ENCODE results near the gene KRT35. TPM values are rescaled to one million over a fixed set of nuclear protein-coding genes. Genes with fewer than 3 reads are reported as not detected.

Gene KRT35
- total and polyA plus RNA-seq, 10 of the 15 experiments (the other 5 are each of a cell fraction or from before 2014, with no cell fraction given), result not detected

- CTCF ChIA-PET, result interaction anchor here (0.7 to 1.3 kb wide), 2 partner anchors 11 to 267 kb away, joined by 3 read pairs; no protein-coding TSS in a partner anchor
Measured at GRCh38 chr17:41451154-41451728, 29.7 kb downstream of the KRT35 start.

More at GRCh38 chr17:41451154-41451728, 29.7 kb downstream of the KRT35 start:
- DNase-seq (ENCODE audit: low read depth, low spot score), result no peak
- no peaks in the 10 kb centered on the region for H3K9me3 ChIP-seq (replicated peaks; ENCODE audit: control insufficient read depth, insufficient read depth, low read length)
- H4K20me1 ChIP-seq (ENCODE audit: control insufficient read depth, insufficient read depth), result no peaks in the 10 kb centered on the region
- peaks cover 0 to 1% of the 10 kb centered on the region in 2 experiments; a peak in 1 of 4 replicates for H3K27me3 ChIP-seq (replicated peaks in 1 of 2; ENCODE audit: control insufficient read depth in 2 of 2, insufficient read depth in 2 of 2, low read length in 1 of 2)
- ChIA-PET RAD21 (ENCODE audit: unreplicated experiment) (no interaction called here), SMC1A (ENCODE audit: uncharacterized antibody, unreplicated experiment) (no interaction called here), POLR2A (no interaction called here)
- no peaks in the 10 kb centered on the region for H3K4me1 ChIP-seq (ENCODE audit: control insufficient read depth, insufficient read depth, low read length)
- H2AFZ ChIP-seq (ENCODE audit: control insufficient read depth, low read depth, low read length), result no peak overlapping the region
- FAIRE-seq, result no peak
- intact Hi-C loops (cut with micrococcal nuclease; ENCODE audit: unreplicated experiment), result no loop called here
- no peak overlapping the region for H3K9ac ChIP-seq (ENCODE audit: control insufficient read depth, insufficient read depth, low read length)
- no peak overlapping the region for H3K4me3 ChIP-seq
- no peak for TF ChIP-seq NBN (IDR thresholded peaks at IDR 0.05)
- no peak for TF ChIP-seq BCL3 (IDR thresholded peaks at IDR 0.05; ENCODE audit: borderline replicate concordance, insufficient read depth, low read depth, low read length, poor library complexity, severe bottlenecking)
- no peak for TF ChIP-seq CHD1 (IDR thresholded peaks at IDR 0.05; ENCODE audit: low read depth, low read length)
- TF ChIP-seq YY1 (IDR thresholded peaks at IDR 0.05; ENCODE audit: low read depth, low read length), result no peak
- TF ChIP-seq JUNB (IDR thresholded peaks at IDR 0.05), result no peak
- TF ChIP-seq IRF4 (IDR thresholded peaks at IDR 0.05; ENCODE audit: low read depth, low read length), result no peak
- TF ChIP-seq SP1 (IDR thresholded peaks at IDR 0.05; ENCODE audit: low read depth, low read length), result no peak
- no peak for TF ChIP-seq MEF2A (IDR thresholded peaks at IDR 0.05; ENCODE audit: insufficient read depth, low read depth, low read length)
- TF ChIP-seq RUNX3 (IDR thresholded peaks at IDR 0.05; ENCODE audit: low read length), result no peak
- no peak for TF ChIP-seq FOXM1 (IDR thresholded peaks at IDR 0.05; ENCODE audit: low read depth, low read length)
- no peak for TF ChIP-seq HDAC6 (IDR thresholded peaks at IDR 0.05; ENCODE audit: unreplicated experiment)
- no peak for TF ChIP-seq IRF3 (IDR thresholded peaks at IDR 0.05)
- TF ChIP-seq RB1 (IDR thresholded peaks at IDR 0.05; ENCODE audit: borderline replicate concordance), result no peak
- TF ChIP-seq CUX1 (IDR thresholded peaks at IDR 0.05; ENCODE audit: insufficient replicate concordance, low read depth, low read length), result no peak
- no peak for TF ChIP-seq NFXL1 (IDR thresholded peaks at IDR 0.05; ENCODE audit: borderline replicate concordance)
- H3K79me2 ChIP-seq (ENCODE audit: control insufficient read depth, insufficient read depth, low read length), result no peaks in the 10 kb centered on the region
- in situ Hi-C loops (cut with MboI), result no loop called here
- H3K27ac ChIP-seq (ENCODE audit: control insufficient read depth, insufficient read depth), result no peak overlapping the region
- WGBS (ENCODE audit: insufficient coverage, insufficient replicate concordance, low lambda C conversion rate, missing lambda C conversion rate), result 0% methylated on average over 2 of the region's 2 CpGs
- no peak for ATAC-seq
- no peaks in the 10 kb centered on the region for H3K36me3 ChIP-seq (ENCODE audit: control insufficient read depth in 2 of 2, insufficient read depth in 2 of 2, low read length in 1 of 2)
- no peak overlapping the region for H3K4me2 ChIP-seq (ENCODE audit: control insufficient read depth, insufficient read depth)
- BruUV-seq (replicated peaks), result no TSS peak

Data from GM12878 (cell line).